HG03575 (cell line): ENCODE data around the gene SERPINA5.

Experiments used
- ATAC-seq: cut with Tn5 transposase; IDR thresholded peaks from one replicate; pipeline ENCODE4 v1.9.1; 2021; ENCODE audit not compliant: unreplicated experiment, insufficient number of reproducible peaks, low FRiP score; ENCODE audit errors: extremely low read depth

The SERPINA5 gene

GRCh38 chr14:94617366-94617941 lies 36.2 kb downstream of the SERPINA5 start:
- no peak for ATAC-seq

DNA sequence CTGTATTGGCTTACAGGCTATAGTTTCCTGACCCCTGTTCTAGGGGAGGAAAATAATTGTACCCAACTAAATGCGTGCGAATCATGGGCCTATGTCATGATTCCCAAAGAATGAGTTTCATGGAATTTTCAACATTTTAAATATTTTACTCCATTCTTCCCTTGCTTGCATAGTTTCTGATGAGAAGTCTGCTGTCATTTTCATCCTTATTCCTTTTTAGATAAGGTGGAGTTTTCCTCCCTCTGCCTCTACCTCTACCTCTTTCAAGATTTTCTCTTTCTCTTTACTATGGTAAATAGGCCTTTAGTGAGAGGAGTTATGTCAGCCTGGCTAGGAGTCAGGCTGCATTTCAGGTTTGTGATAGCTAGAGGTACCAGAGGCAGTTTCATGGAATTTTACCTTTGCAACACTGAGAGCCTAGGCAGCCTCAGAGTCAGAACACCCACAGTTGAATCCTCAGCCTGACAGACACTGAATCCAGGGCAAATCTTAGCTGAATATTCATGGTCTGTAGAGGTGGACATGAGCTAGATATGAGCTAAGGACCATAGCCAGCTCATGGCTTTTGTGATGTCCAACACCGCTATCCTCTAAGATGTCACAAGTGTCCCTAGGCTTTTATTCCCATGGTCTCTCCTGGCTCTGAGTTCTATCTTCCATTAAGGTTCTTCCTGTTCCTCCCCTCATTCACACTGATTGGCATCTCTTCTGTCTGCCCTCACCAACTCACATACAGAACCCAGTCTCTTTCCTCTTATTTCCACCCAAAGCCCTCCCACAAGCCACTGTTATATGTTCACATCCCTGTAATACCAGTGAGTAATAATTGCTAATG lies 37.0 kb downstream of the SERPINA5 start:
- no peak for ATAC-seq

DNA sequence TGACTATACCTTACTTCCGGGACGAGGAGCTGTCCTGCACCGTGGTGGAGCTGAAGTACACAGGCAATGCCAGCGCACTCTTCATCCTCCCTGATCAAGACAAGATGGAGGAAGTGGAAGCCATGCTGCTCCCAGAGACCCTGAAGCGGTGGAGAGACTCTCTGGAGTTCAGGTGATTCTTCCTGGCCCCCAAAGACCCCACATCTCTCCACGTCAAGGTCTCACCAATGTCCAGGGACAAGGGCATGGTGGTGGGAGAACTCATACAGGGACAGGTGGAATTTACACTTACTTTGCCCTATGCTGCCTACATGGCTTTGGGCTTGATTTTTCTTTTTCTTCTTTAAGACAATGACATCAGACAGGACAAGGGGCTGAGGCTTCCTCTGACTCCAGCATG lies 38.1 kb downstream of the SERPINA5 start:
- ATAC-seq = no peak

DNA sequence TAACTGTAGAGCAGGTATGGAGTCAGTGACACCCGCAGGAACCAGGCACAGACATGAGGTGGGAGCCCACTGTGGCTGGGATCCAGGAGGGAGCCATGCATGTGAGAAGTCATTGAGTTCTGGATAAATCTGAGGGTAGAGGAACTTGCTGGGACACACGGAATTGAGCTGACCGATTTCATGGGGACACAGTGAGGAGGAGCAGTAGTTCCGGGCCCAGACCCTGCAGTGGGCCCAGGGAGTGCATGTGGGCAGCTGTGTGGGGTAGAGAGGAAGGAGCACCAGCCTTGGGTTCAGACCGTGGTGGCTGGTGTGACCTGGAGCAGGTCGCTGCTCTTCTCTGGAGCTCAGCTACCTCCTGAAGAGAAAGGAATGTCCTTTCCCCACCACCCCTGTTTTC lies 39.4 kb downstream of the SERPINA5 start:
- ATAC-seq = no peak

GRCh38 chr14:94621358-94622134 lies 40.3 kb downstream of the SERPINA5 start:
- ATAC-seq = no peak

GRCh38 chr14:94622653-94623421 lies 41.6 kb downstream of the SERPINA5 start:
- no peak for ATAC-seq

DNA sequence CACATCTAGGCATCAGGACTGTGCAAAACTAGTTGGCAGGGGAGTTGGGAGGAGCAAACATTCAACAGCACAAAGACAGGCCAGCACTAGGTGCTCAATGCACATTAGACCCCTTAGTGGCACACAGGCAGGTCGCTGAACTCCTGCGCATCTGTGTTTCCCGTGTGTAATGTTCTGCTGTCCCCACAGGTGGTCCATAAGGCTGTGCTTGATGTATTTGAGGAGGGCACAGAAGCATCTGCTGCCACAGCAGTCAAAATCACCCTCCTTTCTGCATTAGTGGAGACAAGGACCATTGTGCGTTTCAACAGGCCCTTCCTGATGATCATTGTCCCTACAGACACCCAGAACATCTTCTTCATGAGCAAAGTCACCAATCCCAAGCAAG lies 42.2 kb downstream of the SERPINA5 start:
- ATAC-seq = no peak

GRCh38 chr14:94623856-94624499 lies 42.8 kb downstream of the SERPINA5 start:
- no peak for ATAC-seq

DNA sequence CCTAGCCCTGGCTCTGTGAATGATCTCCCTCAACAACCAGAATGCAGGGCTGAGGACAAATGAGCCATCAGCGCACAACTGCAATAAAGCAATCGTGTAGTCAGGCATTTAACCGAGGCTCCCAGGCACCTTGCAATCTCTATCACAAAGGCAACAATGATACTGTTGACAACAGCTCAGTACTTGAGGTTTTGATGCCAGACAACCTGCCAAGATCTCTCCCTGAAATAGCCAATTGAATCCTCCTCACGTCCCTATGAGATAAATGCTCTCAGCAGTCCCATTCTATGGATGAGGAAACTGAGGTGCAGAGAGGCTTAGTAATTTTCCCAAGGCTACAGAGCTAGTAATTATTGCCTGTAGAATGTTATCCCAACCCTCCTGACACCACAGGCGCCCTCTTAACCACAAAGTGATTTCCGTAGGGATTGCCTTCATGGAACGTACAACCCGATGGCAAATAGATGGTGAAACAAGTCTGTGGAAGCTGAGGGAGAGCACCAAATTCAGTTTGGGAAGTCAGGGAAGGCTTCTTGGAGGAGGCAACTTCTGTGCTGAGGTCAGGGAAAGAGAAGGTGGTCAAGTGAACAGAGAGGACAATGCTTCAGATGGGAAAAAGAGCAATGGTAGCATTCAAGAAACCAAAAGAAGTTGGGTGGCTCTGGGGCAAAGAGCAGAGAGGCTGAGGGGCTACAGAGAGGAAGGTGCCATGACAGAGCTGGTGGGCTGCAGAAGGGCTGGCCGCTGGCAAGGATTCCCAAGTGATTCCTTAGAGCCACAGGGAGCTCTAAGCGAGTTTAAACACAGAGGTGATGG lies 43.5 kb downstream of the SERPINA5 start:
- no peak for ATAC-seq

DNA sequence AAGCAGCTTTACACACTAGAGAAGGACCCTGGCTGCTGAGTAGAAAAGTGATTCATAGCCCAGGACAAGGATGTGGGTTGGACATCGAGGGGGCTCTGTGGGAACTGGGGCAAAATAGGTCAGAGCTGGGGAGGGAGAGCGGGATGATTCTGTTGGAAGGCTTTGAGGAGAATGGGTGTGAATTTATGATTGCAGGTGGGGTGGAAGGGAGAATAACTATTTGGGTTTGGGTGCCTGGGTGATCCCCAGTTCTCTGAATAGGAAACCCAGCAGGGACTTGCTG lies 44.1 kb downstream of the SERPINA5 start:
- no peak for ATAC-seq

GRCh38 chr14:94628578-94628977 lies 47.4 kb downstream of the SERPINA5 start:
- no peak for ATAC-seq

- ATAC-seq = no peak
Observed at GRCh38 chr14:94630396-94630795, 49.2 kb downstream of the SERPINA5 start.

GRCh38 chr14:94631050-94631449 lies 49.8 kb downstream of the SERPINA5 start:
- ATAC-seq = no peak

GRCh38 chr14:94631536-94632304 lies 50.5 kb downstream of the SERPINA5 start:
- ATAC-seq = no peak

GRCh38 chr14:94632305-94632590 lies 51.0 kb downstream of the SERPINA5 start:
- ATAC-seq = no peak

GRCh38 chr14:94633121-94633520 lies 51.9 kb downstream of the SERPINA5 start:
- no peak for ATAC-seq

GRCh38 chr14:94635154-94635553 lies 53.9 kb downstream of the SERPINA5 start:
- ATAC-seq = no peak
